Parathyroid adenoma (tissue), 2 donors: ENCODE measurements around the gene PCARE.

Experiments
- H2AFZ ChIP-seq: fragments of 300-600 bp; sonication (generic); one replicate; pipeline ENCODE4 v1.7.0; 2017; ENCODE audit warnings: antibody characterized with exemption, mild to moderate bottlenecking
- H3K27ac ChIP-seq: fragments of 300-600 bp; sonication (generic); one replicate; pipeline ENCODE4 v1.7.0; 2017
- H3K27me3 ChIP-seq: fragments of 300-600 bp; sonication (generic); one replicate; pipeline ENCODE4 v1.7.0; 2017; ENCODE audit warnings: low read length; ENCODE audit not compliant: control insufficient read depth, insufficient read depth
- H3K36me3 ChIP-seq: fragments of 300-600 bp; sonication (generic); one replicate; pipeline ENCODE4 v1.7.0; 2017; ENCODE audit warnings: low read length; ENCODE audit not compliant: control insufficient read depth, insufficient read depth
- H3K4me1 ChIP-seq: fragments of 300-600 bp; sonication (generic); one replicate; pipeline ENCODE4 v1.7.0; 2017; ENCODE audit warnings: control low read depth
- H3K4me2 ChIP-seq: fragments of 300-600 bp; sonication (generic); one replicate; pipeline ENCODE4 v1.7.0; 2017; ENCODE audit warnings: low read length
- H3K4me3 ChIP-seq: fragments of 300-600 bp; sonication (generic); one replicate; pipeline ENCODE4 v1.7.0; 2017; ENCODE audit warnings: low read depth, low read length
- H3K79me2 ChIP-seq: fragments of 300-600 bp; sonication (generic); one replicate; pipeline ENCODE4 v1.7.0; 2017; ENCODE audit warnings: control low read depth
- H3K9ac ChIP-seq: fragments of 300-600 bp; sonication (generic); one replicate; pipeline ENCODE4 v1.7.0; 2017; ENCODE audit warnings: mild to moderate bottlenecking
- H3K9me3 ChIP-seq: fragments of 300-600 bp; sonication (generic); one replicate; pipeline ENCODE4 v1.7.0; 2017; ENCODE audit warnings: low read length; ENCODE audit not compliant: control insufficient read depth
- CTCF ChIP-seq: fragments of 300-600 bp; sonication (generic); IDR thresholded peaks from one replicate; pipeline ENCODE4 v1.7.0; 2017; ENCODE audit warnings: antibody characterized with exemption, mild to moderate bottlenecking
- donor health status: primary hyperparathyroidism.

Gene PCARE

GRCh38 chr2:29054430-29054829 is 19.9 kb downstream of the PCARE start:
- no peaks in the 10 kb centered on the region for H3K36me3 ChIP-seq
- no peak overlapping the region for H3K9ac ChIP-seq
- H3K27me3 ChIP-seq, result no peaks in the 10 kb centered on the region
- H3K9me3 ChIP-seq, result no peaks in the 10 kb centered on the region
- no peaks in the 10 kb centered on the region for H3K4me1 ChIP-seq
- TF ChIP-seq CTCF, result no peak
- H3K79me2 ChIP-seq, result no peaks in the 10 kb centered on the region
- H3K4me2 ChIP-seq, result no peak overlapping the region
- H3K4me3 ChIP-seq, result no peak overlapping the region
- H3K27ac ChIP-seq, result no peak overlapping the region
- H2AFZ ChIP-seq, result no peak overlapping the region

GRCh38 chr2:29053670-29054400 is 20.5 kb downstream of the PCARE start:
- Histone ChIP-seq H3K4me2 (no peak overlapping the region), H3K79me2 (no peaks in the 10 kb centered on the region), H3K27me3 (no peaks in the 10 kb centered on the region), H3K9me3 (no peaks in the 10 kb centered on the region), H3K4me1 (no peaks in the 10 kb centered on the region), H3K27ac (no peak overlapping the region), H3K4me3 (no peak overlapping the region), H2AFZ (no peak overlapping the region), H3K9ac (no peak overlapping the region), H3K36me3 (no peaks in the 10 kb centered on the region)
- TF ChIP-seq CTCF, result no peak

GRCh38 chr2:29053223-29053622 is 21.1 kb downstream of the PCARE start:
- H3K9me3 ChIP-seq, result no peaks in the 10 kb centered on the region
- H2AFZ ChIP-seq, result no peak overlapping the region
- TF ChIP-seq CTCF, result no peak
- H3K27ac ChIP-seq, result no peak overlapping the region
- H3K27me3 ChIP-seq, result no peaks in the 10 kb centered on the region
- H3K4me1 ChIP-seq, result no peaks in the 10 kb centered on the region
- H3K36me3 ChIP-seq, result no peaks in the 10 kb centered on the region
- H3K79me2 ChIP-seq, result no peaks in the 10 kb centered on the region
- H3K4me3 ChIP-seq, result no peak overlapping the region
- no peak overlapping the region for H3K9ac ChIP-seq
- H3K4me2 ChIP-seq, result no peak overlapping the region

GRCh38 chr2:29052807-29053206 is 21.5 kb downstream of the PCARE start:
- H3K27ac ChIP-seq, result no peak overlapping the region
- no peaks in the 10 kb centered on the region for H3K9me3 ChIP-seq
- H3K4me2 ChIP-seq, result no peak overlapping the region

More at GRCh38 chr2:29052807-29053206, 21.5 kb downstream of the PCARE start:
- no peak for TF ChIP-seq CTCF
- Histone ChIP-seq H3K4me3 (no peak overlapping the region), H3K9ac (no peak overlapping the region), H2AFZ (no peak overlapping the region), H3K4me1 (no peaks in the 10 kb centered on the region), H3K79me2 (no peaks in the 10 kb centered on the region), H3K36me3 (no peaks in the 10 kb centered on the region), H3K27me3 (no peaks in the 10 kb centered on the region)
